Neuronal stem cell (in vitro differentiated cells): ENCODE measurements around the gene FAM81A.

Experiments used
- DNase-seq: peaks from one replicate; pipeline ENCODE4 v3.0.0-alpha.2; 2013; ENCODE audit warnings: low spot score
- H2AFZ ChIP-seq: one replicate; pipeline ENCODE4 v1.6.1; 2013; ENCODE audit warnings: mild to moderate bottlenecking, low read length, inconsistent platforms
- H2AK5ac ChIP-seq: 2 replicates; pipeline ENCODE4 v1.6.1; 2013; ENCODE audit warnings: low read depth, mild to moderate bottlenecking, inconsistent platforms, low read length, moderate library complexity, mixed read lengths
- H2BK120ac ChIP-seq: 2 replicates; pipeline ENCODE4 v1.6.1; 2013; ENCODE audit warnings: low read depth, mild to moderate bottlenecking, inconsistent platforms, low read length, moderate library complexity, mixed read lengths
- H2BK12ac ChIP-seq: one replicate; pipeline ENCODE4 v1.6.1; 2013; ENCODE audit warnings: low read length, inconsistent platforms
- H2BK15ac ChIP-seq: 2 replicates; pipeline ENCODE4 v1.6.1; 2013; ENCODE audit warnings: mild to moderate bottlenecking, low read length, inconsistent platforms, mixed read lengths
- H2BK5ac ChIP-seq: one replicate; pipeline ENCODE4 v1.6.1; 2013; ENCODE audit warnings: inconsistent platforms, mild to moderate bottlenecking, low read length, moderate library complexity
- H3K14ac ChIP-seq: one replicate; pipeline ENCODE4 v1.6.1; 2013; ENCODE audit warnings: low read length, inconsistent platforms
- H3K18ac ChIP-seq: 2 replicates; pipeline ENCODE4 v1.6.1; 2013; ENCODE audit warnings: low read length, inconsistent platforms
- H3K23ac ChIP-seq: 2 replicates; pipeline ENCODE4 v1.6.1; 2013; ENCODE audit warnings: low read depth, mild to moderate bottlenecking, mixed read lengths, low read length, inconsistent platforms; ENCODE audit not compliant: poor library complexity
- H3K27ac ChIP-seq: replicated peaks from 3 replicates; pipeline ENCODE4 v1.5.1; 2013; ENCODE audit warnings: low read length, inconsistent platforms
- H3K27me3 ChIP-seq, 3 experiments: 2 replicates each; pipeline ENCODE4 v1.6.1; 2013; ENCODE audit warnings: low read length in 3 of 3, mild to moderate bottlenecking in 2 of 3, inconsistent platforms in 1 of 3, low read depth in 1 of 3, mixed read lengths in 1 of 3, moderate library complexity in 1 of 3; ENCODE audit not compliant: control insufficient read depth in 3 of 3, insufficient read depth in 3 of 3
- H3K36me3 ChIP-seq, 2 donors: replicated peaks in 1 of 2; 2 replicates each; pipeline ENCODE4 v1.6.1; 2013; ENCODE audit warnings: low read length in 2 of 2; ENCODE audit not compliant: control insufficient read depth in 2 of 2, insufficient read depth in 2 of 2
- H3K4ac ChIP-seq: 2 replicates; pipeline ENCODE4 v1.6.1; 2013; ENCODE audit warnings: inconsistent platforms, mild to moderate bottlenecking, low read length, moderate library complexity
- H3K4me1 ChIP-seq, 2 donors: 1 replicate in 1 of 2; 2 replicates in 1 of 2; pipeline ENCODE4 v1.6.1; 2013; ENCODE audit warnings: low read length in 2 of 2, low read depth in 1 of 2; ENCODE audit not compliant: control insufficient read depth in 2 of 2, insufficient read depth in 1 of 2
- H3K4me2 ChIP-seq: one replicate; pipeline ENCODE4 v1.6.1; 2013; ENCODE audit warnings: mild to moderate bottlenecking, low read length, inconsistent platforms; ENCODE audit not compliant: insufficient read depth, poor library complexity, severe bottlenecking
- H3K4me3 ChIP-seq, 2 donors: 2 replicates each; pipeline ENCODE4 v1.5.1; 2013; ENCODE audit warnings: low read length in 2 of 2, mild to moderate bottlenecking in 2 of 2, inconsistent platforms in 1 of 2, moderate library complexity in 1 of 2
- H3K79me1 ChIP-seq: one replicate; pipeline ENCODE4 v1.6.1; 2013; ENCODE audit warnings: low read depth, mild to moderate bottlenecking, inconsistent platforms, low read length, moderate library complexity
- H3K9ac ChIP-seq: one replicate; pipeline ENCODE4 v1.6.1; 2013; ENCODE audit warnings: mild to moderate bottlenecking, low read depth, low read length, inconsistent platforms; ENCODE audit not compliant: poor library complexity
- H3K9me3 ChIP-seq, 2 donors: replicated peaks in 1 of 2; 2 replicates each; pipeline versions ENCODE3 to v1.6.1; 2013; ENCODE audit warnings: low read length in 2 of 2, mild to moderate bottlenecking in 2 of 2, inconsistent platforms in 1 of 2, low read depth in 1 of 2, mixed read lengths in 1 of 2, moderate library complexity in 1 of 2; ENCODE audit not compliant: control insufficient read depth in 2 of 2, insufficient read depth in 1 of 2
- H4K8ac ChIP-seq: one replicate; pipeline ENCODE4 v1.6.1; 2013; ENCODE audit warnings: low read depth, mild to moderate bottlenecking, inconsistent platforms, low read length, moderate library complexity
- H4K91ac ChIP-seq: one replicate; pipeline ENCODE4 v1.6.1; 2013; ENCODE audit warnings: low read length, low read depth, mild to moderate bottlenecking, inconsistent platforms; ENCODE audit not compliant: poor library complexity
- WGBS, 2 donors: extraction: QIAGEN DNeasy Blood & Tissue Kit; methylation state at CpG; one replicate each; pipeline ENCODE4 v1.1.7; 2013; ENCODE audit warnings: missing lambda C conversion rate in 2 of 2, mixed read lengths in 1 of 2; ENCODE audit not compliant: insufficient read length in 2 of 2, insufficient replicate concordance in 1 of 2; ENCODE audit errors: extremely low coverage in 2 of 2; 5-methylcytosine and 5-hydroxymethylcytosine counted together

Gene FAM81A

DNA sequence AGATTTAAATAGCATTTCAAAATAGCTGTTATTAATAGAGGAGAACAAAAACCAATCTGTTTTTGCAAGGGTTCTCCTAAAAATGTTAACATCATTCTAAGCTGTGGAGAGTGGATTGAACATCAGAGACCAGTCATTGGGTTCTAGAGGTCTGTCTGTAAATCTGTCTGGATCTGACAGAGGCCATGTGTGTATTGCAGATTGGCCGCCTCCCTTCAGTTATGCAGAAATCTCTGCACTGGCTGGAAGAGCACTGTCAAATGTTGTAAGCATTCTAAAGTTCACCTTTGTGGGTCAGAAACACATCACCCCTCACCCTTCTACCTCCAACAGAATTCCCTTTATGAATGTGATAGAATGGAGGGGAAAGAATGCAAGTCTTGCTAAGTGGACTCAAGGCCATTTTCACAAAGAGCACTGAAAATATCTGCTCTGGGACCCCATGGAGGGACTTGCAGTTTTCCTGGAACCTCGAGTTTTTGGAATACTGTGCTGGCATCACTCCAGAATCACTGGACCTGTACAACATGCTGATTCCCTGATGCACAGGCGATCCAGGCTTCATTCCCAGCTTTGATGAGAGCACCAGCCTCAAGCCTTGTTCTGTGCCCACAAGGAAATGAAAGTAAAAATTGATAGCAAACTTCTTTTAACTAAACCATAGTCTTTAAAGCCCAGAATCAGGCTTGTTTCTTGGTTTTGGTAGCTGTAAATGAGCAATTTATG is 8.4 kb downstream of the FAM81A start:
- Histone ChIP-seq H3K9me3 (no peaks in the 10 kb centered on the region), H2BK5ac (no peak overlapping the region), H2BK12ac (no peak overlapping the region), H2BK15ac (no peak overlapping the region), H3K4me2 (no peak overlapping the region), H4K8ac (no peak overlapping the region), H3K79me1 (no peaks in the 10 kb centered on the region), H3K27me3 (no peaks in the 10 kb centered on the region), H4K91ac (no peak overlapping the region), H2AK5ac (no peak overlapping the region), H3K4me1 (peaks cover 0 to 6% of the 10 kb centered on the region in 2 donors), H3K18ac (no peak overlapping the region), H3K4me3 (no peak overlapping the region), H3K14ac (no peak overlapping the region), H3K27ac (no peak overlapping the region), H3K4ac (no peak overlapping the region), H3K23ac (no peak overlapping the region), H3K36me3 (no peaks in the 10 kb centered on the region), H3K9ac (no peak overlapping the region), H2AFZ (no peak overlapping the region), H2BK120ac (no peak overlapping the region)
- WGBS, 2 donors = no CpG with 5 or more reads among the region's 3 CpGs
- no peak for DNase-seq

DNA sequence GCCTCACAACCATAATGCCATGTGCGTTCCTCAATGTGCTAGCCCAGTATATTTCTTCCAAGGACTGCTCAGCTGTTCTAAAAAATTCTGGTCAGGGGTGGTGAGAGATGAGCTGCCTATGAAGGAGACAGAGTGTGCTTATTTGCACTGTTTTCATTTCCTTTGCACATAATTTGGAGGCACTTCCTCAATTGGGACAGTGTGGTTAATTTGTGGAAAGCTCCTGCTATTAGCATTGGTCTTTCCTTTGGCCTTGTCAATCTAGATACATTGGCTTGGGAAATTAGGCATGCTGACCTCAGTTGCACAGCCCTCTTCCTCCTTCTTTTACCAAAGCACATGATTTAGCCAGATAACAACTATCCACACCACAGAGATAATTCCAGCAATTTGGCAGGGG is 9.4 kb downstream of the FAM81A start:
- no peaks in the 10 kb centered on the region for H3K36me3 ChIP-seq

DNA sequence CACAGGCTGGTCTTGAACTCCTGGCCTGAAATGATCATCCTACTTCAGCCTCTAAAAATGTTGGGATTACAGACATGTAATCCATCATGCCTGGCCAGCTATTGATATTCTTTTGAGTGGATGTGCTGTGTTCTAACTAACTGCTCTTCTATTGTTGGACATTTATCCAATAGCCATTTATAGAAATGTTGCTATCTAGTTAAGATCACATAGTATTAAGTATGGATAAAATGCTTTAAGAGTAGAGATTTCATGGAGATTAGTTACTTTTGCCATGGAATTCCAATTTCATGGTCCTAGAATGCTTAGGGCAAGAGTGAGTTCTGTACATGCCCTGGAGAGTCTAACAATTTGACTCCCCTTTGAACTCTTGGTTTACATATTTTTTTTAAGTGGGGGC is 10.9 kb downstream of the FAM81A start:
- H2BK120ac ChIP-seq = no peak overlapping the region
- H3K27ac ChIP-seq = no peak overlapping the region
- no peaks in the 10 kb centered on the region for H3K9me3 ChIP-seq
- no peak overlapping the region for H2BK15ac ChIP-seq
- no peak overlapping the region for H3K4ac ChIP-seq
- no peaks in the 10 kb centered on the region for H3K36me3 ChIP-seq
- no peak overlapping the region for H2BK12ac ChIP-seq
- H3K4me1 ChIP-seq = peaks cover 0 to 3% of the 10 kb centered on the region in 2 donors
- no peak overlapping the region for H4K8ac ChIP-seq
- H2BK5ac ChIP-seq = no peak overlapping the region
- no peak overlapping the region for H3K4me3 ChIP-seq
- no peak overlapping the region for H3K18ac ChIP-seq
- H2AFZ ChIP-seq = no peak overlapping the region
- H4K91ac ChIP-seq = no peak overlapping the region
- no peak overlapping the region for H2AK5ac ChIP-seq
- H3K4me2 ChIP-seq = no peak overlapping the region
- H3K9ac ChIP-seq = no peak overlapping the region
- H3K23ac ChIP-seq = no peak overlapping the region
- no peaks in the 10 kb centered on the region for H3K79me1 ChIP-seq
- no peaks in the 10 kb centered on the region for H3K27me3 ChIP-seq
- no peak for DNase-seq
- no peak overlapping the region for H3K14ac ChIP-seq

More for the DNA sequence above, 9.4 kb downstream of the FAM81A start:
- H3K18ac ChIP-seq = no peak overlapping the region
- H4K91ac ChIP-seq = no peak overlapping the region
- no CpG with 5 or more reads among the region's 1 CpG for WGBS, 2 donors
- H2BK5ac ChIP-seq = no peak overlapping the region
- no peak overlapping the region for H2BK15ac ChIP-seq
- H3K9me3 ChIP-seq = no peaks in the 10 kb centered on the region
- H3K79me1 ChIP-seq = no peaks in the 10 kb centered on the region
- H2BK120ac ChIP-seq = no peak overlapping the region
- no peak overlapping the region for H3K4ac ChIP-seq
- peaks cover 0 to 6% of the 10 kb centered on the region in 2 donors for H3K4me1 ChIP-seq
- H3K4me2 ChIP-seq = no peak overlapping the region
- H3K4me3 ChIP-seq = no peak overlapping the region
- H3K27ac ChIP-seq = no peak overlapping the region
- no peak overlapping the region for H2AFZ ChIP-seq
- no peak overlapping the region for H2AK5ac ChIP-seq
- no peak overlapping the region for H3K14ac ChIP-seq
- no peaks in the 10 kb centered on the region for H3K27me3 ChIP-seq
- no peak overlapping the region for H3K23ac ChIP-seq
- no peak overlapping the region for H3K9ac ChIP-seq
- DNase-seq = no peak
- H4K8ac ChIP-seq = no peak overlapping the region
- no peak overlapping the region for H2BK12ac ChIP-seq

GRCh38 chr15:59453474-59454215 is 15.7 kb downstream of the FAM81A start:
- Histone ChIP-seq H3K27me3 (no peaks in the 10 kb centered on the region), H3K4me3 (no peak overlapping the region), H3K4ac (no peak overlapping the region), H3K18ac (peak overlapping the region; percentile 19), H3K36me3 (no peaks in the 10 kb centered on the region), H2BK12ac (no peak overlapping the region), H3K23ac (no peak overlapping the region), H3K14ac (no peak overlapping the region), H3K27ac (no peak overlapping the region), H3K9ac (no peak overlapping the region), H2AK5ac (no peak overlapping the region), H3K79me1 (no peaks in the 10 kb centered on the region), H4K8ac (no peak overlapping the region), H2BK120ac (no peak overlapping the region), H3K9me3 (no peaks in the 10 kb centered on the region), H3K4me2 (no peak overlapping the region), H4K91ac (no peak overlapping the region), H2BK5ac (no peak overlapping the region), H2AFZ (no peak overlapping the region), H2BK15ac (no peak overlapping the region), H3K4me1 (no peaks in the 10 kb centered on the region)
- DNase-seq = no peak
- WGBS, 2 donors = no CpG with 5 or more reads among the region's 2 CpGs
